LNCAP (cell line): Measurements from ENCODE around the gene PDZK1IP1.

Experiments
- TF ChIP-seq, protein P1 (sequence below): fragments of 450-650 bp; IDR thresholded peaks from 2 replicates; pipeline ENCODE4 v1.5.1; 2017; ENCODE audit warnings: mild to moderate bottlenecking

The PDZK1IP1 gene

DNA sequence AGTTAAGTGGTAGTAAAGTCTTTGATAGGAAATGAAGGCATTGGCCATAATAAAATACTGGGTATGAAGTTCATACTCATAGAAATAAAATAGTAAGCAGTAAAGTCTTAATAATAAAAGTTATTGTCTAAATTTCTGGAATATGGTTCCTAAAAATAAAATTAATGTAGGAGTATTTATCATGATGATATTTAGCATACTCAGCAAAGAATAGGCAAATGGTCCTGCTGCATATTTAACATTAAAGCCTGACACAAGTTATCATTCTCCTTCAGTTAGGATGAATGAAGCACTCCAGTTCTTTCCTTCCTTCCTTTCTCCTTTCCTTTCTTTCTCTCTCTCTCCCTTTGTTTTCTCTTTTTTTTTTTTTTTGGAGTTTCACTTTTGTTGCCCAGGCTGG, 25.3 kb downstream of the PDZK1IP1 start:
- TF ChIP-seq, protein P1, sequence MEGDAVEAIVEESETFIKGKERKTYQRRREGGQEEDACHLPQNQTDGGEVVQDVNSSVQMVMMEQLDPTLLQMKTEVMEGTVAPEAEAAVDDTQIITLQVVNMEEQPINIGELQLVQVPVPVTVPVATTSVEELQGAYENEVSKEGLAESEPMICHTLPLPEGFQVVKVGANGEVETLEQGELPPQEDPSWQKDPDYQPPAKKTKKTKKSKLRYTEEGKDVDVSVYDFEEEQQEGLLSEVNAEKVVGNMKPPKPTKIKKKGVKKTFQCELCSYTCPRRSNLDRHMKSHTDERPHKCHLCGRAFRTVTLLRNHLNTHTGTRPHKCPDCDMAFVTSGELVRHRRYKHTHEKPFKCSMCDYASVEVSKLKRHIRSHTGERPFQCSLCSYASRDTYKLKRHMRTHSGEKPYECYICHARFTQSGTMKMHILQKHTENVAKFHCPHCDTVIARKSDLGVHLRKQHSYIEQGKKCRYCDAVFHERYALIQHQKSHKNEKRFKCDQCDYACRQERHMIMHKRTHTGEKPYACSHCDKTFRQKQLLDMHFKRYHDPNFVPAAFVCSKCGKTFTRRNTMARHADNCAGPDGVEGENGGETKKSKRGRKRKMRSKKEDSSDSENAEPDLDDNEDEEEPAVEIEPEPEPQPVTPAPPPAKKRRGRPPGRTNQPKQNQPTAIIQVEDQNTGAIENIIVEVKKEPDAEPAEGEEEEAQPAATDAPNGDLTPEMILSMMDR = no peak

GRCh38 chr1:47161298-47162040, 28.4 kb downstream of the PDZK1IP1 start:
- TF ChIP-seq, protein P1 = no peak

- TF ChIP-seq, protein P1 = no peak
Measured at GRCh38 chr1:47160716-47161115, 29.1 kb downstream of the PDZK1IP1 start.

GRCh38 chr1:47147047-47147785, 42.6 kb downstream of the PDZK1IP1 start:
- TF ChIP-seq, protein P1 = no peak

- TF ChIP-seq, protein P1 = peak; percentile 52
Measured at GRCh38 chr1:47143654-47144053, 46.2 kb downstream of the PDZK1IP1 start.

GRCh38 chr1:47137925-47138615, 51.8 kb downstream of the PDZK1IP1 start:
- TF ChIP-seq, protein P1 = no peak

GRCh38 chr1:47137198-47137597, 52.6 kb downstream of the PDZK1IP1 start, which contains the start of gene CYP4A22:
CYP4A22 (plus strand) TSS chr1:47137441; CDS start chr1:47137486, 45 bp downstream.
- TF ChIP-seq, protein P1 = no peak
